NCI-H460 (cell line): Measurements from ENCODE around the gene TPCN2. TPM values are rescaled to one million over a fixed set of nuclear protein-coding genes. Genes with fewer than 3 reads are reported as not detected.

Source experiments
- DNase-seq: peaks from one replicate; pipeline ENCODE4 v3.0.0-alpha.2; 2016; ENCODE audit warnings: low read depth; ENCODE audit errors: extremely low read depth
- total RNA-seq: library from RNA; depleted of rRNA; stranded (reverse); fragments of >200 nt; shearing (Covaris generic); gene quantifications from 2 replicates; pipeline ENCODE4 v1.2.3, GENCODE V29; 2014

Gene TPCN2
- total RNA-seq, 1 experiment from 2014 or later, result 4.6 TPM

GRCh38 chr11:69091638-69092165, 43.0 kb downstream of the TPCN2 start:
- no peak for DNase-seq

DNA sequence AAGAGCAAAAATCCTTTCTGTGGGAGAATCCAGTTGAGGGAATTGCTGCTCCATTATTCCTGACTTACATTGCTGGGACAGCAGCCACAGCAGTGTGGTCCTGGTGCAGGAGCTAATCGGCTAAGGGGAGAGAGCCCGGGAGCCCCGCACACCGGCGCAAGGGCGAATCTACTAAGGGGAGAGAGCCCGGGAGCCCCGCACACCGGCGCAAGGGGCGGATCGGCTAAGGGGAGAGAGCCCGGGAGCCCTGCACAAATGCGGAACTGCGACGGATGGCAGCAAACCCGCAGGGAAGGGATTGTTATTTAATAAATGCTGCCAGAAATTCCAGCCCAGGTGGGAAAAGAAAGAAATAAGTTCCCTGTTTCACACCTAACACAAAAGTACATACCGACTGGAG, 43.5 kb downstream of the TPCN2 start:
- DNase-seq, result no peak

GRCh38 chr11:69093106-69093505, 44.4 kb downstream of the TPCN2 start:
- DNase-seq, result no peak

DNA sequence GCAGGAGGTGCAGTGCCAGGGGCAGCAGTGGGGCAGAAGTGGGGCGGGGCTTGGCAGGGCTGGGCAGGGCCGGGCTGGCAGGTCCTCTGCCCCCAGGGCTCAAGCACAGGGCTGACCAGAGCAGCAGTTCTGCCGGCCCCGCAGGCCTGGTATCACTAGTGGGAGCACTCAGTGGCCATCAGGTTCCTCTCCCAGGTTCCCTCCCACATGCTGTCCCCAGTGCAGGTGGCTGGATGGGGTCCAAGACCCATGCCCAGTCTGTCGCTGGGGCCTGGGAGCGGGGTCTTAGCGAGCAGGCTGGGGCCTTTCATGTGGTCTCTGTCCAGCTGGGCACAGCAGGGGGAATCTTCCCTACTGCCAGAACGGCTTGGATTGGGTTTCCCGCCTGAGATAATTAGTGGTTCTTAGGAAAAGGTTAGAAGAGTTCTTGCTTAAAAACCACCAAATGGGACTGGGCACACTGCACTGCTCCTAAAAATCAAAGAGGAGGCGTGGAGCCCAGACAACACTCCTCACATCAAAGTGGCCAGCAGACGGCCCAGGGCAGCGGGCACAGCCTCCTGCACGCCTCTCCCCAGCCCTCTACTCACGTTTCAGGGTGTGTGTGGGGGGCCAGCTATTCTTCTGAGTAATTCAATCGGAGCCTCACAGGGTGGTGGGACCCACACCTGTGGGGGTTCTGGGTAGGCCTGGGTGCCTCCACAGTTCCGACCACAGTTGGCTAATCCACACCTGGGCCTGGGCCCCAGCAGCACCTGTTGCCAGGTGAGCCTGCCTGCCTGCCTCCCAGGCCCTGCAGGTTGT, 45.6 kb downstream of the TPCN2 start:
- DNase-seq, result no peak

DNA sequence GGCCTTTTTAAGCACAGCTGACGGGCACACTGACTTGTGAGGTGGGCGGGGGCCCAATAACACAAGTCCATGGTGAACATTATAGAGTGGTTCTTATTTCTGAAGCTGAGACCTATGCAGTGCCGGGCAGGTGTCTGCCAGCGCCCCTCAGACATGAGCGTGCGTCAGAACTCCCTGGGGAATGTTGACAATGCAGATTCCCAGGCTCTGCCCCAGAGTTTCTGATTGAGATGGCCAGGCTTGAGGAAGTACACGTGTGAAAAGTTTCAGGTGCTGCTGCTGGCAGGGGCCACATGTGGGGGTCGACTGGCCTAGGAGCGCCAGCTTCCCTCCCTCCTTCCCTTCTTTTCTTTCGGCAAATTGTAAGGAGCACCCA, 46.2 kb downstream of the TPCN2 start:
- no peak for DNase-seq

DNA sequence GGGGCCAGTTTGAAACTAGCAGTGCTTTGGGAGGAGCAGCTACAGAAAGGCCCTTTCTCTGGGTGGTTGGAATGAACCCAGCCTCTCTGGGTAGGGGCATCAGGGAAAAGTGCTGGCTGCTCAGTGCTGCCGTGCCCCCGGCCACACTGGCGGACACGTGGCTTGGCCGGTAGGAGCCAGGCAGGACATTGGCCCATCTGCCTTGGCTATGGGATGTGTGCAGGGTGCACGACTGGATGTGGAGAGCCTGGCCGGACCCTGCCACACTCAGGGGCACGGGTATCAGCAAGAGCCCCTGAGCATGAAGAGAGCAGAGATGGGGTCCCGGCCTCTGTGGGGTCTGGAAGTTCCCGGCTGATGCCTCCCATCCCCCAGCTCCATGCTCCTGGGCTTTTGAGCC, 46.6 kb downstream of the TPCN2 start:
- DNase-seq, result no peak

- DNase-seq, result no peak
These were observed 47.7 kb downstream of the TPCN2 start for GRCh38 chr11:69096473-69096872.

DNA sequence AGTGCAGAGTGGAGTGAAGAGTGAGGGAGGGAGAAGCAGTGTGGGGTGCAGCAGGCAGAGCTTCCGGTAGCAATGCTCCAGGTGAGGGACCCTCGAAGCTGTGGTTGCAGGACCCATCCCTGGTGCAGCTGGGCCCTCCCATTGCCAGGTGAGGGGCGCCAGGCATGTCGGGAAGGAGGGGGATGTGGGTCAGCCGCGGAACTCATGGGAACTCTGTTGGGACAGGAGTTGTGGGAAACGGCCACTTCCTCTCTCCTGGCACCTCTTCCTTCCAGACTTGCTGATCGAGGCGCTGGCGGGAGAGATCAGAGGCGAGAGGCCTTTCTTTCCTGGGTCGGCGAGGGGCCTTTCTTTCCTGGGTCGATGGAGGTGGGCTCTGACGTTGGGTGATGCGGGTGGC, 48.5 kb downstream of the TPCN2 start:
- DNase-seq, result no peak

GRCh38 chr11:69099180-69099579, 50.4 kb downstream of the TPCN2 start:
- DNase-seq, result no peak

GRCh38 chr11:69100454-69101114, 51.9 kb downstream of the TPCN2 start:
- no peak for DNase-seq

GRCh38 chr11:69101115-69101791, 52.5 kb downstream of the TPCN2 start:
- peak; percentile 62 for DNase-seq

- no peak for DNase-seq
These were observed 53.3 kb downstream of the TPCN2 start for GRCh38 chr11:69101792-69102695.

GRCh38 chr11:69102732-69103615, 54.2 kb downstream of the TPCN2 start:
- DNase-seq, result no peak

DNA sequence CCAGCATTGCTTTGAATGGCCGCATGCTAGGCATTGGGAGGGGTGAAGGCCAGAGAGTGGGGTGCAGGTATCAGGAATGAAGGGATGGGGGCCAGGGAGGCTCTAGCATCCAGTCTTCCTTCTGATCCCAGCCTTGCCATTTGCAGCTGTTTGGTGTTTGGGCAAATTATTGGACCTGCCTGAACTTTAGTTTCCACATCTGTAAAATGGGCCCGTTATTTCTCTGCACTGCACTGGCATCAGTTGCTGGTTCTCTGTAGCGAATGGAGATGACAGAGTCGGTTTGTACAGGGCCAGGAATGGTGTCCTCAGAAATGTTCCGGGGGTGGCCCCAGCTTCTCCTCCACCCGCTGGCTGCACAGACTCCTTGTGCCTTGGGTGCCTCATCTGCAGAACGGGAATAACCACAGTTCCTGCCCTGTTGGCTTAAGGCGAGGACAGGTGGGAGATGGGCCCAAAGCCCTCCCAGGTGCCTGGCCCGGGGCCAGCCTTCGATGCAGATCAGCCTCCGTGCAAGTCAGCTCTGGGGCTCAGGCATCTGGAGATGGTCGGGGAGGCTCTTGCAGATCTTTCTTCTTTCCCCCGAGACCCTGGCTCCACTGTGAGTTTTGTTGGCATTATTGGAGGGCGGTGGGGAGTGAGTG, 55.6 kb downstream of the TPCN2 start:
- no peak for DNase-seq

DNA sequence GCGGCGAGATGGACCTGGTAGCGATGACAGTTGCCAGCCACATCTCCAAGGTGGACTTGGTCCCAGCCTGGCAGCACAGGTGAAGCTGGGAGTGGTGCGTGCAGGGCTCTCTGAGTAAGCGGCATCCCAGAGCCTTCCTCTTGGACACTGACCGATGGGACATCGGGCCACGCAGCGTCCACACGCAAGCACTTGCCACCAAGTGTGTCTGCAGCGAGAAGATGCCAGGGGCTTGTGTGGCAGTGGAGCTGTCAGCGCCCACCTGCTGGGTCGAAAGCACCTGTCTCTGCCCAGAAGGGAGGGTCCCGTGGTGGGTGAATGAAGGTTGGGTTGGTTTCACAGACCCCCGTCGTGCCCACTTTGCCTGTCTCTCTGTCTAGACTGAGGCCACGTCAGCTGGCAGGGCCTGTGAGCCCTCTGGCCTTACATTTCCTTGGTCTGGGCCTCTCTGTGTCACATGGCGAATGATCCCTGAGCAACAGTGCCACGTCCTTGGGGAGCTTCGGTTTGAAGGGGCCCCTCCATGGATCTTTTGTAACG, 56.2 kb downstream of the TPCN2 start:
- DNase-seq, result no peak

- no peak for DNase-seq
These were observed 56.8 kb downstream of the TPCN2 start for GRCh38 chr11:69105461-69106030.

DNA sequence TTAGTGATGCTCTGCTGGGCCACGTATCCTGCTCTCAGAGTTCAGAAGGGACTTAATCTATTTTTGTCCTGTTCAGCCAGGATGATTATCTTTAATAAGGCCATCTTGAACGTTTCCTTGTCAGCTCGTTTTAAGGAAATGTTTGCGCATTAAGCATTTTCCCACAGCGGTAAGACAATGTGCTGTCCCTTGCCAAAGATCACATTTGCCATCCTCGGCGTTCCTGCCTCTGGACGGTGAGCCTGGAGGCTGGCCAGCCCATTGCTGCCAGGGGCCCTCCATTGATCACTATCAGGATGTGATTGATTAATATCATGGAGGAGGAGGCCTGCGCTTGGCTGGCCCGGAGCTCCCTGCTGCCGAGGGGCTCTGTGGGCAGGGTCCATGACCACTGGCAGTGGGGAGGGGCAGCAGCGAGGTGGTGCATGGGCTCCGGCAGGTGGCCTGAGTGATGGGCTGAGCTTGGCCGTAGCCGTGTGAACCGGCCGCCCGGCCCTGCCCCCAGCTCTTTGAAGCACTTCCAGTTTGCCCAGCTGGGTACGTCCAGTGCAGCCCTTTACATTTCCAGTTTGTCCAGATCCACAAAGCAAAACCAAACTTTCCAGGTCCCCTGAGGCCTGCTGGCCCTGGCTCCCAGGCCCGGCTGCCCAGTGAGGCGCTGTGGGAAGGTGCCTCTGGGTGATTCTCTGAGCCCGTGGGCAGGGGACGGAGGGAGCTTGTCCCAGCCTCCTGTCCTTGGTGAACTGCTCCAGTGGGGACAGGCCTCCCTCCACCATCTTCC, 57.5 kb downstream of the TPCN2 start:
- no peak for DNase-seq

- no peak for DNase-seq
These were observed 58.7 kb downstream of the TPCN2 start for GRCh38 chr11:69107413-69107812.
